GM10266 (cell line): Measurements from ENCODE around the gene IQCE.
"Not testable (repeated sequence)": the region's sequence is repeated elsewhere in the genome, so short reads cannot be mapped to it uniquely, and the experiment has no call there.

ENCODE experiments used
- DNase-seq: peaks from one replicate; pipeline ENCODE4 v3.0.0; 2012; ENCODE audit errors: extremely low spot score
- TF ChIP-seq, protein P1 (sequence below): IDR thresholded peaks from 2 replicates; pipeline ENCODE4 v1.5.1; 2012; ENCODE audit warnings: mild to moderate bottlenecking, low read depth; ENCODE audit not compliant: control insufficient read depth, insufficient read depth; ENCODE audit errors: missing control alignments

The IQCE gene

DNA sequence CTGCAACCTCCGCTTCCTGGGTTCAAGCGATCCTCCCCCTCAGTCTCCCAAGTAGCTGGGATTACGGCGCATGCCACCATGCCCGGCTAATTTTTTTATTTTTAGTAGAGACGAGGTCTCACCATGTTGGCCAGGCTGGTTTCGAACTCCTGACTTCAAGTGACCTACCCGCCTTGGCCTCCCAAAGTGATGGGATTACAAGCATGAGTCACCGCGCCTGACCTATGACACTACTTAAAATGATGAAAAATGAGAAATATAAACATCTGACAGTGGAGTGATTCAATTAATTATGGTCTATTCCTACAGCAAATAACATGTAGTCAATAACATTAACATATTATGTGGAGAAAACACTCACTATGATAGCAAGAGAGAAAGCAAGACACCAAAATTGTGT, 5.7 kb upstream of the IQCE start:
- TF ChIP-seq, protein P1, sequence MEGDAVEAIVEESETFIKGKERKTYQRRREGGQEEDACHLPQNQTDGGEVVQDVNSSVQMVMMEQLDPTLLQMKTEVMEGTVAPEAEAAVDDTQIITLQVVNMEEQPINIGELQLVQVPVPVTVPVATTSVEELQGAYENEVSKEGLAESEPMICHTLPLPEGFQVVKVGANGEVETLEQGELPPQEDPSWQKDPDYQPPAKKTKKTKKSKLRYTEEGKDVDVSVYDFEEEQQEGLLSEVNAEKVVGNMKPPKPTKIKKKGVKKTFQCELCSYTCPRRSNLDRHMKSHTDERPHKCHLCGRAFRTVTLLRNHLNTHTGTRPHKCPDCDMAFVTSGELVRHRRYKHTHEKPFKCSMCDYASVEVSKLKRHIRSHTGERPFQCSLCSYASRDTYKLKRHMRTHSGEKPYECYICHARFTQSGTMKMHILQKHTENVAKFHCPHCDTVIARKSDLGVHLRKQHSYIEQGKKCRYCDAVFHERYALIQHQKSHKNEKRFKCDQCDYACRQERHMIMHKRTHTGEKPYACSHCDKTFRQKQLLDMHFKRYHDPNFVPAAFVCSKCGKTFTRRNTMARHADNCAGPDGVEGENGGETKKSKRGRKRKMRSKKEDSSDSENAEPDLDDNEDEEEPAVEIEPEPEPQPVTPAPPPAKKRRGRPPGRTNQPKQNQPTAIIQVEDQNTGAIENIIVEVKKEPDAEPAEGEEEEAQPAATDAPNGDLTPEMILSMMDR = no peak
- no peak for DNase-seq

- TF ChIP-seq, protein P1 = no peak
- DNase-seq = no peak
These were observed 4.8 kb upstream of the IQCE start for GRCh38 chr7:2553831-2554581.

GRCh38 chr7:2554661-2555111, 4.1 kb upstream of the IQCE start:
- TF ChIP-seq, protein P1 = no peak

DNA sequence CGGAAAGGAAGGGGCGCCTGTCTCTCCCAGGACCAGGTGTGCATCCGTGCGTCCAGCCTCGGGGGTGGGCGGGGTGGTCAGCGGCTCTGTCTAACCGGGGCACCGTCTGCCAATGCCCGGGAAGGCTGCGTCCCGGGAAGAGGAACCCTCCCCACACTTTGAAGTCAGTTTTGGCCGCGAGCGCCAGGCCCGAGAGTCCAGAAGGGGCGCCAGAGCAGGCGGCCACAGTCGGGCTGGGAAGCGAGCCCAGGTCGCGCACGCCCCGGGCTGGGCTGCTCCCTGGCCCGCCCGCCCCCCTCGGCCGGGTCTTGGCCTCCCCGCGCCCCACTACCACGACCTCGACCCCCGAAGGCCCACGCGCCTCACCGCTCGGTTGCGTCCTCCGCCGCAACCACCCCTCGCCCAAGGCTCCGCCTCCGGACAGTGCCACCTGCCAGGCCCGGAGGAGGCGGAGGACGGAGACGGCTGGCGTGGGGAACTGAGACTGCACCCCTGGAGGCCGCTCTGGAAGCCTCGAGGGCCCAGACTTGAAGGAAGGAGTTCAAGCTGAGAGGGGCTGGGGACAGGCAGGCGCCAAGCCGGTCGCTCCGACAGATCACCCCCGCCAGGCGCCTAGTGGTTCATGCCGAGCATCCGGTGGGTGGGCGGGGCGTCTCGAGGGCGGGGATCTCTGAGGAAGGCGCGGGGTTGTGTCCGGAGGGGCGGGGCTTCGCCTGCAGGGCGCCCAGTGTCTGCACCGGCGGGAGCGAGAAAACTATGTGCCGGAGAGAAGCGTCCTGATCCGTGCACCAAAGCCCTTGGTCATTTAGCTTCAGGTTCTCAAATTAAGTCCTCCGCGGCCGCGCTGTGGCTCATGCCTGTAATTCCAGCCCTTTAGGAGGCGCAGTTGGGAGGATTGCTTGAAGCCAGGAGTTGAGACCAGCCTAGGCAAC, 3.4 kb upstream of the IQCE start, which contains the start of gene BRAT1:
Gene BRAT1 (minus strand): TSS at position 404 of the 932 bp plus-strand sequence. CDS start 1,093 bp downstream, outside the sequence.
- TF ChIP-seq, protein P1 = peak; percentile 42

More at GRCh38 chr7:2554661-2555111, 4.1 kb upstream of the IQCE start:
- DNase-seq = peak; percentile 40

DNA sequence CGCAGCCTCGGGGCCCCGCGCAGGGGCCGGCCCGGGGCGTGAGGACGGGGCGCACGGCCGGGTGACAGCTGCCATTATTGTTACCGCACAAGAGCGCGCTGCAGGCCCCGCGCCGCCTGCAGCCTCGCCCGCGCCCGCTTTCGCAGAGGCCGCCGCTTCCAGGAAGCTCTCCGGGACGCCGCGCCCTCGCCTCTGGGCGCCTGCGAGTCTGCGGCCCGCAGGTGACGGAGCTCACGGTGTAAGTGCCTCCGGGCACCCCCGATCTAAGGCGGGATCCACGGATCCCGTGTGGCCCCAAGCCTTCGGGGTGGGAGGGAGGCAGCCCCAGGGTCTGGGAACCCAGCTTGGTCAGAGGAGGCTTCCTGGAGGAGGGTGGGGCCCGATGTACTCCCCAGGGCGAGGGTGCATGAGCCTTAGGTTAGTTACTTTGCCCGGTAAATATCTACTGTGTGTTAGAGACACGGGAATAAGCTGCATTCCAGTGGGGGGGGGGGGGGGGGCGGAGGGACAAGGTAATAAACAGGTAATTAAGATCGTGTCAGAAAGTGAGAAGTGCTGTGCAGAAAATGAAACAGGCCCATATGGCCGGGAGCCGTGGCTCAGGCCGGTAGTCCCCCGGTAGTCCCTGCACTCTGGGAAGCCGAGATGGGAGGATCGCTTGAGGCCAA, 638 bp downstream of the IQCE start:
- TF ChIP-seq, protein P1 = no peak
- peak; percentile 35 for DNase-seq

More for the DNA sequence above, 3.4 kb upstream of the IQCE start, which contains the start of gene BRAT1:
- peak; percentile 99 for DNase-seq

DNA sequence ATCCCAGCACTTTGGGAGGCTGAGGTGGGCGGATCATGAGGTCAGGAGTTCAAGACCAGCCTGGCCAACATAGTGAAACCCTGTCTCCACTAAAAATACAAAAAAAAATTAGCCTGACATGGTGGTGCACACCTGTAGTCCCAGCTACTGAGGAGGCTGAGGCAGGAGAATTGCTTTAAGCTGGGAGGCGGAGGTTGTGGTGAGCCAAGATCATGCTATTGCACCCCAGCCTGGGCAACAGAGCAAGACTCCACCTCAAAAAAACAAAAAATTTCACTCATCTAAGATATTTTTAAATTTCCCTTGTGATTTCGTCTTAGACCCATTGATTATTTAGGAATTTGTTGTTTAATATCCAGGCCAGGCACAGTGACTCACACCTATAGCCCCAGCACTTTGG, 5.2 kb downstream of the IQCE start:
- DNase-seq = not testable (repeated sequence)

- TF ChIP-seq, protein P1 = no peak
- no peak for DNase-seq
These were observed 6.3 kb downstream of the IQCE start for GRCh38 chr7:2564970-2565540.
